Erythroblast (primary cell): ENCODE data around the gene IL4R.

ENCODE experiments used
- GATA1 ChIP-seq: IDR thresholded peaks from 2 replicates; pipeline ENCODE4 v1.6.1; 2011; ENCODE audit warnings: low read depth, mild to moderate bottlenecking, control low read depth, low read length, moderate library complexity
- POLR2A ChIP-seq: IDR thresholded peaks from 2 replicates; pipeline ENCODE4 v1.6.1; 2011; ENCODE audit warnings: mild to moderate bottlenecking, low read length

- TF ChIP-seq POLR2A (no peak), GATA1 (no peak)
These were observed 26.5 kb upstream of the IL4R start for GRCh38 chr16:27287051-27287811.
